Limb (tissue), 2 donors: Measurements from ENCODE around the gene SLC19A1.
A peak's percentile ranks its signal among the peaks of the same experiment; 100 is the strongest.

Source experiments
- DNase-seq, 2 donors: peaks; one replicate each; pipeline ENCODE4 v3.0.0-alpha.2; 2016; ENCODE audit errors: extremely low spot score in 2 of 2

The SLC19A1 gene

DNA sequence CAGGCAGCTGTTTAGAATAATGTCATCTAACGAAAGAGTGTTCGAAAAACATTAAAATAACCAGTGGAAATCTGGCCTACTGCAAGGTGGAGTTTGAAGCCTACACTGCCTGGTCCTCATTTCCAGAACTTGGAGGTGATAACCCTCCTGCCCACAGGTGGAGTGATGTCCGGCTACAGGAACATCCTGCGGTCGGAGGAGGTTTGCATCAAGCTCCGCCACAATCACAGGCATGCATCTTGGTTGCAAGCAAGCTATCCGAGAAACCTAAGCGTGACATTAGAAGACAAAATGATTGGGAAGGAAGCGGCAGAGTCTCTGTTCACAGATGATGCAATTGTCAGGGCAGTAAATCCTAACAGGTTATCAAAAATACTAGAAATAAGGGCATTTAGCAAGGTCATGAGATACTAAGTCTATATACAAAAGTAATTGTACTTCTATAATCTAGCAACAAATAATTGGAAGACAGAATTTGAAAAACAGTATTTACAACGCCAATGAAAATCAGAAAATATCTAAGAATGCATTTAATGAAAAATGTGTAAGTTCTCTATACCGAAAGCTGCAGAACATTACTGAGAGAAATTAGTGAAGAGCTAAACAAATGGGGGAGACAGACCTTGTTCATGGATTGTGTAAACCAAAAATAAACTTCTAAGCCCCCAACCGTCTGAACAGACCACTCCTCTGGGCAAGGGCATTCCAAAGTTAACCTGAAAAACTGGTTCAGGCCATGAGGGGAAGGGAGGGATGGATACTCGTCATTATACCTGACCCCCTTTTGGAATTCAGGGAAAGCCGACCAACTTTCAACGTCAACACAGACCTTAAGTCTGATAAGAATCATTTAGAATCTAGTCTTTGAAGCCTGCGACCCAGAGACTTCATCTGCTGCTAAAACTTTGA is 4.7 kb upstream of the SLC19A1 start:
- DNase-seq: peak in 1 of 2 donors; percentile 5

DNA sequence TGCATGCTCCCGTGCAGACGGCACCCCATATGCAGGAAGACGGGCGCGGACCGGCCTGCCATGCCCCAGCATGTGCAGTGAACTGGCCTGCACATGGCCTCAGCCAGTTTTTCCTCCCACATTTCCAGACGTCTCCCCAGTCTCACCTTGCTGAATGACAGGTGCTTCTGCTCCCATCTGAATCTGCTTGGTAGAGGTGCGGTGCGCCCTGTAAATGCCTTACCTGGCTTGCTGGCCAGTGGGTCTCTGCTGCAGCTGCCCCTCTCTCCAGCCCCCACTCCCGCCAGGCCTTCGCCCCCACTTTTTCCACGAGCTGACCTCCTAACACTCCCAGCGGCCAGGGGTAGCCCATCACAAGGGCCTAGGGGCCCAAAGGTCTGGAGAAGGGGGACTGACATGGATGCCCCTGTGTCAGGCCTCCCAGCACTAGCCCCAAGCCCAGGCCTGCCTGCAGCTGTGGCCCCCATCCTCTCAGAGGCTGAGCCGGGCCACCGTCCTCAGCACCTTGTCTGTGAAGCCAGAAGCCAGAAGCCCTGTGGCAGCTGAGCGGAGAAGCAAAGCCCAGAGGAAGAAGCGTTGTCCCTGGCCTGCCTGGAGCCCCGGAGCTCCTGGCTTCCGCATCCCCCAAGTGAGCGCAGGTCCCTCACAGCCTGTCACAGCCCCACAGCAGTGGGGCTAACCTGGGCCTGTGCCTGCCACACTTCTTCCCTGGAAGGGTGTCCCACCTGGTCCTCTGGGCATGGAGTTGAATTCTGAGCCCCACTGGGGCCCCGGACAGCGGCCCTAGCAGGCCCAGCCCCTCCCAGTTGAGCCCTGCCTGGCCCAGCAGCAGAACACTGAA is 3.7 kb upstream of the SLC19A1 start:
- peak in 1 of 2 donors; percentile 27 for DNase-seq

DNA sequence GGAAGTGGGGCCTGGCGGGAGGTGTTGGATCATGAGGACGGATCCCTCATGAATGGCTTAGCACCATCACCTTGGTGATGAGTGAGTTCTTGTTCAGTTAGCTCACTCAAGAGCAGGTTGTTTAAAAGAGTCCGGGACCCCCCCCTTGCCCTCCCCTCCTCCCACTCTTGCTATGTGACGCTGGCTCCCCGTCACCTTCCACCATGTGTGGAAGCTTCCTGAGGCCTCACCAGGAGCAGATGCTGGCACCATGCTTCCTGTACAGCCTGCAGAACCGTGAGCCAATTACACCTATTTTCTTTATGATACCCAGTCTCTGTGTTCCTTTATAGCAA is 3.0 kb upstream of the SLC19A1 start:
- DNase-seq: peak in 1 of 2 donors; percentile 17

DNA sequence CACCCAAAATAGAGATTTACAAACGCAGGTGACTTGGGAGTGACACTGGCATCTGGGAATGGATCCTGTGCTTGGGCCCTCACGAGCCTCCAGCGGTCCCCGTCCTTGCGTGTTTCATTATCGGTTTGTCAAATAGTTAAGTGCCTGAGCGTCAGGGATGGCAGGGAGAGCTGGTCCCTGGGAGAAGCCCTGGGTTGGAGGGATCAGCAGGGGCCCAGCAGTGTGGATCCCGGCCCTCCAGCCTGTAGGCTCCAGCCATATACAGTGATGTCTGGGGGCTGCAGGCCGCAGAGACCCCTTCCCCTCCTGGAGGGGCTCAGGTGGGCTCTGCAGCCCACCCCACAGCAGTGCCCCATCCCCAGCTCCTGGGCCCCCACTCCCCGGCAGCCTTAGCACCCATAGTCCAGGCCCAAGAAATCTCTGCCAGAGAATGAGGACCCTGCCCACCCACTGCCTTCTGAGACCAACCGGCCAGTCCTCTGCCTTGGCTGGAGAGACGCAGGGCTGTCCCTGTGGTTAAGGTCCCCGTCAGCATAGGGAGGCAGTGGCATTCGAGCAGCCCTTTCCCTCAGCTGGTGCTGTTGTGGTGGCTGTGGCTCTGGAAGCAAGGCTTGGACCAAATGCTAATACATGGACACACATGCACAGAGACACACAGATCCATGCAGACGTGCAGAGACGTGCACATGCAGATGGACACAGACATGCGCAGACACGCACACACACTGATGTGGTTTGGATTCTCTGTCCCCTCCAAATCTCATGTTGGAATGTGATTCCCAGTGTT is 2.4 kb upstream of the SLC19A1 start:
- DNase-seq: peak in 1 of 2 donors; percentile 21

- DNase-seq: peak in 1 of 2 donors; percentile 39
These were observed 1.6 kb upstream of the SLC19A1 start for GRCh38 chr21:45543710-45544448.

GRCh38 chr21:45543371-45543709 is 1.1 kb upstream of the SLC19A1 start:
- no peak for DNase-seq

DNA sequence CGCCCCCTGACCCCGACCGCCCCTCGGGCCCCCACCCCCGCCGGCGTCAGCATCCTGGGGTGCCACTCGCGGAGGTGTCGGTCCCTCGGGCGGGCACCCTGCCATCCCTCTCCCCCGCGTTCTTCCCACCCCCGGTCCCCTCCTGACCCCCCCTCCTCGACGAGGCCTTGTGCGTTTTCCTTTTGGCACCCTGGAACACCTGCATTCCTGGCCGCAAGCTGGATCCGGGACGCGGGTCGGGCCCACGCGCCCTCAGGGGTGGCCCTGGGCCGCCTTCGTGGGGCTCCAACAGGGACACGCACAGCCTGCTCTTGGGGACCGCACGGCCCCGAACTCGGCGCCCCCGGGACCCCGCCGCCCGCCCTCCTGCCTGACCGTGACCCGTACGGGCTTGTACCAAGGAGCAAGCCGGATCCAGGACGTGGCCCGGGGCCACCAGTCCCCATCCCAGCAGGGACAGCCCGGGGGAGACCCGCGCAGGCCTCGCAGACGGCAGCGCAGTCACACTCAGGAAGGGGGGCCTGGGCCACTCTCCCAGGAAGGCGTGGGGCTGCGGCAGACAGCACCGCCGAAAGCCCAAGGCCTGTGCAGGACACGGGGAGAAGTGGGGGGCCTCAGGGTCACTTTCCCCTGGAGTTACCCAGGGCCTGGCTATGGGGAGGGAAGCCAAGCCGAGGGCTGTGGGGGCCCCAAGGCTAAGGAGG is 579 bp upstream of the SLC19A1 start:
- no peak for DNase-seq

DNA sequence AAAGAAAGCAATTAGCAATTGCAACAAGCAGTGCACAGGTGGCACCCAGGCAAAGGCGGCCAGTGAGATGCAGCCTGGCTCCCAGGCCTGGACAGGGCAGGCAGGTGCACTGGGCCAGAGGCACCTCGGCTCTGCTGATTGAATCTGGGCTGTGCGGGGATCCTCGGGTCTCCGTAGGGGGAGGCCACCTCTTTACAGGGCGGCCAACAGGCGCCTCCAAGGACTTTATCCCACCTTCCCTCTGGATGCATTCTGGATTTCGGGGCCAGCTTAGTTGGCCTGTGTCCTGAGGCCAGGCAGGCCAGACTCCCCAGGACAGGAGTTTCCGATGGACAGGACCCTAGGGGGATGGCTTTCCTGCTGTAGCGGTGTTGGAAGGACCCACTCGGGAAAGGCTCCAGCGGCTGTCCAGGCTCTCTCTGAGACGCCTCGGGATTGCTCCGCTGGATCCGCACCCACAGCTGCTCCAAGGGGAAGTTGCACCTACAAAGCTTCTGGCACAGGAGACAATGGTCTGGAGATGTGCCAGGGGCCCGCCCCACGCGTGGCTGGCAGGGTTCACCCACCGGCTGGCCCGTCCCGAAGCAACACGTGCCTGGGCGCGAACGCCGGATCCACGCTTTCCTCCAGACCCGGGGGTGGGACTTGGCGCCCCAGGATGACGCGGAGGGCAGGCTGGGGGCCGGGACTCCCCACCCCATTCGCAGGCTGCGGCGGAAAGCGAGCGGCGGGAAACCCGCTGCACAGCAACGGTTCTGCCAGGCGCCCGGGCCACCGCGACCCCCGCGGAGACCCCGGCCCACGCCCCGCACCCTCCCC is 810 bp downstream of the SLC19A1 start:
- DNase-seq: peak; percentile 33 to 71

- DNase-seq: peak in 1 of 2 donors; percentile 20
These were observed 1.7 kb downstream of the SLC19A1 start for GRCh38 chr21:45540601-45540970.

GRCh38 chr21:45539796-45540600 is 2.2 kb downstream of the SLC19A1 start:
- peak in 1 of 2 donors; percentile 25 for DNase-seq

- peak in 1 of 2 donors; percentile 23 for DNase-seq
These were observed 3.0 kb downstream of the SLC19A1 start for GRCh38 chr21:45539046-45539795.

GRCh38 chr21:45538381-45539045 is 3.7 kb downstream of the SLC19A1 start:
- peak in 1 of 2 donors; percentile 13 for DNase-seq

- DNase-seq: peak in 1 of 2 donors; percentile 33
These were observed 4.4 kb downstream of the SLC19A1 start for GRCh38 chr21:45537746-45538291.

DNA sequence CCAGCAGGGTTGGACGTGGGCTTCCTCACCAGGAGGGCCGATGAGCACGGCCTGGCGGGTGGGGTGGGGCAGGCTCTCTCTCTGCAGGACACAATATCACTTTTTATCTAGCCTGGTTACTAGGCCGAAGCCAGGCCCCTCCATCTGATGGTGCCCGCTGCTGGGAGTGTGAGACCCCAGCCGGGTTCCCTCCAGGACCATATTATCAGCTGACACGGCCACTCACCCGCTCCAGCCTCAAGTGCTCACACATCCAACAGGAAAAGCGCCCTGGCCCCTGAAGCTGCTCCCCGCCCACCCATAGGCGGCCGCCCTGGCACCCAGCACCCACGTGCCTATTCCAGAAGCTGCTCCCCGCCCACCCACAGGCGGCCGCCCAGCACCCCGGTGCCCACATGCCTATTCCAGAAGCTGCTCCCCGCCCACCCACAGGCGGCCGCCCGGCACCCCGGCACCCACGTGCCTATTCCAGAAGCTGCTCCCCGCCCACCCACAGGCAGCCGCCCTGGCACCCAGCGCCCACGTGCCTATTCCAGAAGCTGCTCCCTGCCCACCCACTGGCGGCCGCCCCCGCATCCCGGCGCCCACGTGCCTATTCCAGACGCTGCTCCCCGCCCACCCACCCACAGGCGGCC is 5.0 kb downstream of the SLC19A1 start:
- DNase-seq: peak in 1 of 2 donors; percentile 24

DNA sequence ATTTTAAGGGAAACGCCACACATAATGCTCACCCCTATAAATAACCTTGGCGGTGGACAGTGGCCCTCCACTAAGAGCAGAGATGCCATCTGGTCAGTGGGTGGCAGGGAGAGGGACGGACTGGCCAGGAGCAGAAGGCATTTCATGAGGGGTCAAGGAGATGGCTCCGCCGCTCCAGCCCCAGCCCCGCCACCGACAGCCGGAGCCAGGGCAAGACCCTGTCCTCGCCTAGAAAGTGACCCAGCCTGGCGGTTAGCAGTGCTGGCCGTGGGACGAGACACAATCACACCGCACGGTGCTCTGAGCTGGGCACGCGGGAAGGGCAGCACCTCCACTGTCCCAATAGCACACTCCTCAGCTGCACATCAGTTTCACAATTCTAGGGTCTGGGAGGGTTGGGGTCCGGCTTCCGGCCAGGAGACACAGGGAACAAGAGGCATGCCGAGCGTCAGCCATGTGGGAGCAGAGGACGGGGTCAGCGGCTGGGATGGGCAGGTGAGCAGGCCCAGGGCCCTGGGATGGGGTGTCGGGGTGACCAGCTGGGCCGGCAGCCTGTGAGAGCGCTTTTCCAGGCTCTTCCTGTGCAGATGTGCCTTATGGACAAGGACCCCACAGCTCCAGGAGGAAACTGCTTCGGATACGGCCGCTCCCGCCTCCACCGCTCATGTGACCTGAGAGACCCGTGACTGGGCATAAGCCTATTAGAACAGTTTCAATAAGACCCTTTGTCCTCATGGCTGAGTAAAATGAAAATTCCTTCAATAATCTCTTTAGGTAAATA is 5.7 kb downstream of the SLC19A1 start:
- DNase-seq: peak in 1 of 2 donors; percentile 27
